Suprapubic skin (tissue), 4 donors: ENCODE results near the gene CMTM1. TPM values are rescaled to one million over a fixed set of nuclear protein-coding genes. Genes with fewer than 3 reads are reported as not detected.
A peak's percentile ranks its signal among the peaks of the same experiment; 100 is the strongest.

Source experiments
- DNase-seq, 2 donors: peaks; one replicate each; pipeline ENCODE4 v3.0.0-alpha.2; 2019; ENCODE audit warnings: low spot score in 2 of 2
- H3K27ac ChIP-seq: fragments of 200-600 bp; sonication (generic); one replicate; pipeline ENCODE4 v1.5.1; 2019
- H3K27me3 ChIP-seq: fragments of 200-600 bp; sonication (generic); one replicate; pipeline ENCODE4 v1.5.1; 2019
- H3K36me3 ChIP-seq: fragments of 200-600 bp; sonication (generic); one replicate; pipeline ENCODE4 v1.5.1; 2019
- H3K4me1 ChIP-seq: fragments of 200-600 bp; sonication (generic); one replicate; pipeline ENCODE4 v1.5.1; 2019
- H3K4me3 ChIP-seq: fragments of 200-600 bp; sonication (generic); one replicate; pipeline ENCODE4 v1.5.1; 2019; ENCODE audit warnings: mild to moderate bottlenecking
- H3K9me3 ChIP-seq: fragments of 200-600 bp; sonication (generic); one replicate; pipeline ENCODE4 v1.5.1; 2019
- EP300 ChIP-seq: sonication (generic); formaldehyde crosslinking; IDR thresholded peaks from one replicate; pipeline ENCODE4 v1.6.1; 2017; ENCODE audit warnings: antibody characterized with exemption
- POLR2A ChIP-seq, 2 donors: fragments of 450-650 bp; IDR thresholded peaks; one replicate each; pipeline ENCODE4 v1.6.1; 2017; ENCODE audit warnings: antibody characterized with exemption in 2 of 2, mild to moderate bottlenecking in 2 of 2, moderate library complexity in 2 of 2
- POLR2AphosphoS5 ChIP-seq, 3 donors: sonication (generic); formaldehyde crosslinking; IDR thresholded peaks; one replicate each; pipeline ENCODE4 v1.6.1; 2017; ENCODE audit warnings: antibody characterized with exemption in 3 of 3
- WGBS: methylation state at CpG from one replicate; pipeline ENCODE4 v1.1.5; 2018; 5-methylcytosine and 5-hydroxymethylcytosine counted together
- total RNA-seq, 4 donors: library from RNA; depleted of rRNA; stranded (reverse); fragments of >200 nt; gene quantifications; one replicate each; pipeline ENCODE4 v1.1.0, GENCODE V29; 2016
- TF ChIP-seq, protein P1 (sequence below), 2 donors: fragments of 200-600 bp in 1 of 2; fragments of 450-650 bp in 1 of 2; sonication (generic) in 1 of 2; IDR thresholded peaks; one replicate each; pipeline ENCODE4 v1.5.1; 2016 to 2019; ENCODE audit warnings: antibody characterized with exemption in 2 of 2, mild to moderate bottlenecking in 1 of 2, moderate library complexity in 1 of 2

CMTM1 gene
- total RNA-seq, 4 donors from 2014 or later, result 0.97 to 1.6 (median 1.5) TPM

- WGBS, result 84% methylated on average over 7 of the region's 7 CpGs
Measured at GRCh38 chr16:66544016-66544757, 22.1 kb upstream of the CMTM1 start.

GRCh38 chr16:66547101-66547989 lies 18.9 kb upstream of the CMTM1 start:
- TF ChIP-seq POLR2A (IDR thresholded peaks at IDR 0.05) (no peak), POLR2AphosphoS5 (IDR thresholded peaks at IDR 0.05) (no peak), EP300 (no peak)
- TF ChIP-seq, protein P1, sequence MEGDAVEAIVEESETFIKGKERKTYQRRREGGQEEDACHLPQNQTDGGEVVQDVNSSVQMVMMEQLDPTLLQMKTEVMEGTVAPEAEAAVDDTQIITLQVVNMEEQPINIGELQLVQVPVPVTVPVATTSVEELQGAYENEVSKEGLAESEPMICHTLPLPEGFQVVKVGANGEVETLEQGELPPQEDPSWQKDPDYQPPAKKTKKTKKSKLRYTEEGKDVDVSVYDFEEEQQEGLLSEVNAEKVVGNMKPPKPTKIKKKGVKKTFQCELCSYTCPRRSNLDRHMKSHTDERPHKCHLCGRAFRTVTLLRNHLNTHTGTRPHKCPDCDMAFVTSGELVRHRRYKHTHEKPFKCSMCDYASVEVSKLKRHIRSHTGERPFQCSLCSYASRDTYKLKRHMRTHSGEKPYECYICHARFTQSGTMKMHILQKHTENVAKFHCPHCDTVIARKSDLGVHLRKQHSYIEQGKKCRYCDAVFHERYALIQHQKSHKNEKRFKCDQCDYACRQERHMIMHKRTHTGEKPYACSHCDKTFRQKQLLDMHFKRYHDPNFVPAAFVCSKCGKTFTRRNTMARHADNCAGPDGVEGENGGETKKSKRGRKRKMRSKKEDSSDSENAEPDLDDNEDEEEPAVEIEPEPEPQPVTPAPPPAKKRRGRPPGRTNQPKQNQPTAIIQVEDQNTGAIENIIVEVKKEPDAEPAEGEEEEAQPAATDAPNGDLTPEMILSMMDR (IDR thresholded peaks at IDR 0.05), result no peak
- no peak overlapping the region for H3K4me3 ChIP-seq
- peaks cover 38% of the 10 kb centered on the region for H3K4me1 ChIP-seq
- peak in 1 of 2 donors; percentile 45 for DNase-seq
- H3K36me3 ChIP-seq, result peaks cover 9% of the 10 kb centered on the region
- H3K27ac ChIP-seq, result no peak overlapping the region
- no peaks in the 10 kb centered on the region for H3K27me3 ChIP-seq
- no peaks in the 10 kb centered on the region for H3K9me3 ChIP-seq
- 92% methylated on average over 5 of the region's 5 CpGs for WGBS

More at GRCh38 chr16:66544016-66544757, 22.1 kb upstream of the CMTM1 start:
- H3K4me3 ChIP-seq, result no peak overlapping the region
- H3K36me3 ChIP-seq, result peaks cover 16% of the 10 kb centered on the region
- DNase-seq, result no peak
- H3K4me1 ChIP-seq, result peaks cover 18% of the 10 kb centered on the region
- H3K27me3 ChIP-seq, result no peaks in the 10 kb centered on the region
- TF ChIP-seq EP300 (no peak), POLR2AphosphoS5 (IDR thresholded peaks at IDR 0.05) (no peak), POLR2A (IDR thresholded peaks at IDR 0.05) (no peak)
- TF ChIP-seq, protein P1 (IDR thresholded peaks at IDR 0.05), result no peak
- H3K27ac ChIP-seq, result no peak overlapping the region
- no peaks in the 10 kb centered on the region for H3K9me3 ChIP-seq

GRCh38 chr16:66548068-66548467 lies 18.2 kb upstream of the CMTM1 start:
- TF ChIP-seq, protein P1 (IDR thresholded peaks at IDR 0.05), result no peak
- no peak for TF ChIP-seq POLR2A (IDR thresholded peaks at IDR 0.05)
- no peak for TF ChIP-seq POLR2AphosphoS5 (IDR thresholded peaks at IDR 0.05)
- TF ChIP-seq EP300, result no peak
- peak in 1 of 2 donors; percentile 50 for DNase-seq
- Histone ChIP-seq H3K4me1 (peaks cover 45% of the 10 kb centered on the region), H3K4me3 (no peak overlapping the region), H3K36me3 (peaks cover 9% of the 10 kb centered on the region), H3K27ac (peak overlapping the region; percentile 92), H3K27me3 (no peaks in the 10 kb centered on the region), H3K9me3 (no peaks in the 10 kb centered on the region)
- 80% methylated on average over 4 of the region's 4 CpGs for WGBS

DNA sequence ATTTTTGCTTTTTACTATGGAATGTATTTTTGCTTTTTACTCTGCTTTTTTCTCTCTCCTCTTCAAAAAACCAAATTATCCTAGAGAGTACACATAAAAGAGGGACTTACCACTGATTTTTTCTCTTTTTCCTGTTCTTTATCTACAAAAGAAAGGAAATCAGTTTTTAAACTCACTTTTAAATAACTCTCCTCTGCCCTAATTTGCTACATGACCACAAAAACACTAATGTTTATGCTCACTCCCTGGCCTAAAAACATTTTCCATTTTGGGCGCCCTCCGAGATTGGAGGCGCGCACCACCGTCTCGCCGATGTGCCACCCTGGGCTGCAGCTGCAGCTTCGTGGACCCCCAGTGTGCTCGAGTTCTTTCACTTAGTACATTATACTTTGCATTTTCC lies 17.4 kb upstream of the CMTM1 start:
- WGBS, result 56% methylated on average over 9 of the region's 9 CpGs
- TF ChIP-seq POLR2A (IDR thresholded peaks at IDR 0.05), result no peak
- TF ChIP-seq EP300, result no peak
- TF ChIP-seq, protein P1 (IDR thresholded peaks at IDR 0.05), result no peak
- no peak for TF ChIP-seq POLR2AphosphoS5 (IDR thresholded peaks at IDR 0.05)

More for the DNA sequence above, 17.4 kb upstream of the CMTM1 start:
- Histone ChIP-seq H3K9me3 (no peaks in the 10 kb centered on the region), H3K4me3 (peak overlapping the region; percentile 71), H3K36me3 (peaks cover 9% of the 10 kb centered on the region), H3K27me3 (no peaks in the 10 kb centered on the region), H3K4me1 (peaks cover 53% of the 10 kb centered on the region), H3K27ac (peak overlapping the region; percentile 92)
- DNase-seq, result peak in 1 of 2 donors; percentile 55
